A172 (cell line): ENCODE measurements around the gene LRRC70. TPM values are rescaled to one million over a fixed set of nuclear protein-coding genes. Genes with fewer than 3 reads are reported as not detected.

Experiments
- DNase-seq: peaks from one replicate; pipeline ENCODE4 v3.0.0-alpha.2; 2015; ENCODE audit warnings: low spot score
- total RNA-seq: library from RNA; depleted of rRNA; stranded (reverse); fragments of >200 nt; shearing (Covaris generic); gene quantifications from 2 replicates; pipeline ENCODE4 v1.2.3, GENCODE V29; 2014

LRRC70 gene
- total RNA-seq, 1 experiment from 2014 or later: 1.4 TPM

GRCh38 chr5:62574599-62574998 is 4.0 kb upstream of the LRRC70 start:
- no peak for DNase-seq

DNA sequence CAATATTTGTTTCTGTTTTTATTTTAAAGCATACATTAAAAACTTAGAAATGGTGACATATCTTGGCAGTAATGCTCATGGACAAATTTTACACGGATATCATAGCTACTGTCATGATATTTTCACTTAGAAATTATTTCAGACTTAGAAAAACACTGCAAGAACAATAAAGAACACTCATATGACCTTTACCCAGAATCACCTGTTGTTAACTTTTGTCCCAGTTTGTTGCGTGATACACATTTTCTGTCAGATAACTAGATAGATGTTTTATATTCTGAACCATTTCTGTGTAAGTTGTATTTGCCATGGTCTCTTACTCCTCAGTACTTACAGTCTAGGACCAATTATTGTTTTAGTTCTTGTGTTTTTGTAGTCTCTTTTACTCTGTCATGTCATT is 3.6 kb upstream of the LRRC70 start:
- DNase-seq: no peak

GRCh38 chr5:62575489-62575888 is 3.1 kb upstream of the LRRC70 start:
- DNase-seq: no peak

DNA sequence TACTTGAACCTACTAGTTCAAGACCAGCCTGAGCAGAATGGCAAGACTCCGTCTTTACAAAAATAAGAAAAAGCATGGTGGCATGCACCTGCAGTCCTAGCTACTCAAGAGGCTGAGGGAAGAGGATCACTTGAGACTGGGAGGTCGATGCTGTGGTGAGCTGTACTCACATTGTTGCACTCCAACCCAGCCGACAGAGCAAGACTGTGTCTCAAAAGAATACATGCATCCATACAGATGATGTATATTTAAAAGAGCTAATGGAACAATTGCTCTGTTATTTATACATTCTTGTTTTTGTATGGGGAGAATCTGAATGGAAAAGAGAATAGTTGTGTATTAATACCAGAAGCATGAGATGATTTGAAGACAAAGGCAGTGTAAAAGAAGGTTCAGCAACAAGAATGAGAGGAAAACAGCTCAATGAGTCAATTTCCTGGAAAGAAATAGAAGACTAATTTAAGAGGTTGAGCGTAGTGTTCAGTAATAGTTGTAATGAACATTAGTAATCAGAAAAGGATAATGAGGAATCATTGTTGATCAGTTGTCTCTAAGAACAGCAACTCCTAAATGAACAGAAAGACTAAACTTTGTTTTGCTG is 1.9 kb upstream of the LRRC70 start:
- no peak for DNase-seq

GRCh38 chr5:62577488-62577887 is 1.1 kb upstream of the LRRC70 start:
- no peak for DNase-seq

- DNase-seq: no peak
These were observed 1.1 kb downstream of the LRRC70 start for GRCh38 chr5:62579761-62580160.

- peak; percentile 10 for DNase-seq
These were observed 3.4 kb downstream of the LRRC70 start for GRCh38 chr5:62581836-62582597.

DNA sequence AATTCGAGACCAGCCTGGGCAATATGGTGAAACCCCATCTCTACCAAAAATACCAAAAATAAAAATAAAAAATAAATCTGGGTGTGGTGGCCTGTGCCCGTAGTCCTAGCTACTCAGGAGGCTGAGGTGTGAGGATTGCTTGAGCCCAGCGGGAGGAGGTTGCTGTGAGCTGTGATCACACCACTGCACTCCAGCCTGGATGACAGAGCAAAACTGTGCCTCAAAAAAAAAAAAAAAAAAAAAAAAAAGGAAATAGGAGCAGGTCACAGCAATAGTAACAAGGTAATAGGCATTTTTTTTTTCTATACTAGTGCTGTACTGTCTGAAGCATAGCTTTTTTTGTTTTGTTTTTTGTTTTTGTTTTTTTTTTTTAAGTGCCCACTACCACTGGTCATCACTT is 5.8 kb downstream of the LRRC70 start:
- no peak for DNase-seq

- no peak for DNase-seq
These were observed 6.7 kb downstream of the LRRC70 start for GRCh38 chr5:62585306-62585705.

GRCh38 chr5:62585751-62586150 is 7.1 kb downstream of the LRRC70 start:
- DNase-seq: peak; percentile 17

GRCh38 chr5:62587737-62588136 is 9.1 kb downstream of the LRRC70 start:
- no peak for DNase-seq

DNA sequence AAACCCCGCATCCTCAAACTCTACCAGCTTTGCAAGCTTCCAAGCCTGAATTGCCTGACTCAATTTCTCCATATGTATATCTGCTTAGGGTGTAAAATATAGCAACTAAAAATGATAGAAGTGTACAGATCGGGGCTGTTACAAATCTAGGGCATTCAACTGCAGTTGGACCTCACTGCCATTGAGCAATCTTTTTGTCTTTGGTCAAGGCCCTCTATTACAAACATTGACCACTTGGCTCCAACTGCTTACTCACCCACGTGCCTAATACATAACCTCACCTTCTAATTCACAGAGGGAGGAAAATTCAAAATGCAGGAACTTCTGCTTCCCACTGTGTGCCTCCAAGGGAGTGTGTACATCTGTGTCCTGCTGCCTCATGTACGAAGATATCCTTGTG is 10.0 kb downstream of the LRRC70 start:
- no peak for DNase-seq

- DNase-seq: no peak
These were observed 10.9 kb downstream of the LRRC70 start for GRCh38 chr5:62589504-62589903.

- DNase-seq: no peak
These were observed 11.8 kb downstream of the LRRC70 start for GRCh38 chr5:62590387-62590786.

GRCh38 chr5:62592558-62592957 is 13.9 kb downstream of the LRRC70 start:
- DNase-seq: no peak

DNA sequence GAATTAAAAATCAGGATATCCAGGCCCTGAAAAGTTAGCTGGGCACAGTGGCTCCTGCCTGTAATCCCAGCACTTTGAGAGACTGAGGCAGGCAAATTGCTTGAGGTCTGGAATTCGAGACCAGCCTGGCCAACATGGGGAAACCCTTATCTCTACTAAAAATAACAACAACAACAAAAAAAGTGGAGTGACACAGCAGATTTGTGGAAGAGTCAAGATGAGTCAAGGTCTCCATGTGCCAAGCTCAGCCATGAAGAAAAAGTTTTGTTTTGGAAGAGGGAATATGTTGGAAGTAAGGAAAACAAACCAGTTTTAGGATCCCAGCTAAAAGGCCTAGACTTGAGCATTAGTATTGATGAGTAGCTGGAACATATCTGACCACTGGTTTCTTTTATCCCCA is 14.7 kb downstream of the LRRC70 start:
- DNase-seq: peak; percentile 13

- no peak for DNase-seq
These were observed 15.9 kb downstream of the LRRC70 start for GRCh38 chr5:62594364-62594984.

DNA sequence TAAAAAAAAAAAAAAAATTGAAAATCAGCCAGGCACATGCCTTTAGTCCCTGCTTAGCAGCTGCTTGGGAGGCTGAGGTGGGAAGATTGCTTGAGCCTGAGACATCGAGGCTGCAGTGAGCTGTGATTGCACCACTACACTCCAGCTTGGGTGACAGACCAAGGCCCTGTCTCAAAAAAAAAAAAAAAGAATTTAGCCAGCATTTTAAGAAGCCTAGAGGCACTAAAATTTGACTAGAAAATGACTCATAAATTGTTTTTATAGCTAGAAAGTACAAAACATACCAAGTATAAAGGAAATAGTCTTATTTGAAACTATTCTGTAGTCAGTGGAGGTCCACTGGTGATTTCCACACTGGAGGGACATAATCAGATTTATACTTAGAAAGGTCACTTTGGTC is 17.5 kb downstream of the LRRC70 start:
- no peak for DNase-seq

- DNase-seq: no peak
These were observed 18.1 kb downstream of the LRRC70 start for GRCh38 chr5:62596691-62597090.

DNA sequence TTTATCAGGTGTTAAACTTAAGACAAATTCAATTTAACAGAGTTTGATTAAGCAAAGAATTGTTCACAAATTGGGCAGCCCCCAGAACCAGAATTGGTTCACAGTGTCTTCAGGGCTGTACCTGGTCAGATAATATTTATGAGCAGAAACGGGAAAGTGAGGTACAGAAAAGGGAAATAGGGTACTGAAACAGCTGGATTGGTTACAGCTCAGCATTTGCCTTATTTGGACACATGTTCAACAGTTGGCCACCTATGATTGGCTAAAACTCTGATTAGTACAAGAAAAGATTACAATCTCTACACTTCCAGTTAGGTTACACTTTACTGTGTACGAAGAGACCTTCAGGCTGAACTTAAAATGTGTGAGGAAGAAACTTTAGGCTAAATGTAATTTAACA is 18.7 kb downstream of the LRRC70 start:
- DNase-seq: no peak

GRCh38 chr5:62600560-62601252 is 22.1 kb downstream of the LRRC70 start:
- DNase-seq: no peak

DNA sequence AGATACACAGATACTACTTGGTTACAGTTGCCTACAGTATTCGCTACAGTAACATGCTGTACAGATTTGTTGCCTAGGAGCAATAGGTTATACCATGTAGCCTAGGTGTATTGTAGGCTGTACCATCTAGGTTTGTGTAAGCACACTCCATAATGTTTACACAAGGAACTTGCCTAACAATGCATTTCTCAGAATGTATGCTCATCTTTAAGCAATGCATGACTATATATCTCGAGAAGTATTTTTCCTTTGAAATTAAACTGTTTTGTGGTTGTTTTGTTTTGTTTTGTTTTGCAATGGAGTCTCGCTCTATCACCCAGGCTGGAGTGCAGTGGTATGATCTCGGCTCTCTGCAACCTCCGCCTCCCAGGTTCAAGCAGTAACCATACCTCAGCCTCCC is 25.3 kb downstream of the LRRC70 start:
- no peak for DNase-seq

DNA sequence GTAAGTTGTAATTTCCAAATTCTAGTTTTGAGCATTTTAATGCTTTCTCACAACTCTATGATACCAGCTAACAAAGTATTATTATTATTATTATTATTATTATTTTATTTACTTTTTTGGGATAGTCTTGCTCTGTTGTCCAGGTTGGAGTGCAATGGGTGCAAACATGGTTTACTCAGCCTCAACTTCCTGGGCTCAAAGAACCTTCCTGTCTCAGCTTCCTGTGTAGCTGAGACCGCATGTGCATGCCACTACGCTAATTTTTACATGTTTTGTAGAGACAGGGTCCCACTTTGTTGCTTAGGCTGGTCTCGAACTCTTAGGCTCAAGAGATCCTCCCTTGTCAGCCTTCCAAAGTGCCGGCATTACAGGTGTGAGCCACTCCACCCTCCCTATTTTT is 27.0 kb downstream of the LRRC70 start:
- no peak for DNase-seq
